HG03196 (cell line): ENCODE results near the gene COA8.

Experiments used
- ATAC-seq: cut with Tn5 transposase; IDR thresholded peaks from one replicate; pipeline ENCODE4 v1.9.1; 2021; ENCODE audit not compliant: unreplicated experiment

The COA8 gene

DNA sequence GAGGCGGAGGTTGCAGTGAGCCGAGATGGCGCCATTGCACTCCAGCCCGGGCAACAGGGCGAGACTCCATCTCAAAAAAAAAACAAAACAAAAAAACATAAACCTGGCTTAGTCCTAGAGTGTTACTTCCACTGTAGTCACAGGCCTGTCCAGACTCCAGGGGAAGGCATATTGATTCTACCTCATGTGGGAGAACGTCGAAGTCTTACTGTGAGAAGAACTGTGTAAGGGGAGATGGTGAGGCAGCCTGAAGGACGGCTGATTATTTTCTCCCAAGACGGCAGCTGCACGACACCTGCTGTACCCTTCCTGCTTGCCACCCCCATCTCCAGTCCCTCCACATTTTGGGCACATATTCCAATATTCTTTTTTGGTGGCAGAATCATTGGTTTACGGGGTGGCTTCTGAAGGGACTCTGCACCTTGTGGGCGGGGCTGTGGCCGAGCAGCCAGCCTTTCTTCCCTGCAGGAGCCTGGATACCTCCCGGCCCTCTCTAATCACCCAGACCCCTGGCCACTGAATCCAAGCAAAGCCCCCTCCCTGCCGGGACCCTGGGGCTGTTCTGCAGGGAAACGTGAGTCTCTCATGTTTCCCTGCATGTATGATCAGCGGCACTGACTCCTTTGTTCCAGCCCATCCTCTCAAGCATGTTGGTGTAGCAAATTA lies 54.0 kb downstream of the COA8 start:
- ATAC-seq, result no peak

DNA sequence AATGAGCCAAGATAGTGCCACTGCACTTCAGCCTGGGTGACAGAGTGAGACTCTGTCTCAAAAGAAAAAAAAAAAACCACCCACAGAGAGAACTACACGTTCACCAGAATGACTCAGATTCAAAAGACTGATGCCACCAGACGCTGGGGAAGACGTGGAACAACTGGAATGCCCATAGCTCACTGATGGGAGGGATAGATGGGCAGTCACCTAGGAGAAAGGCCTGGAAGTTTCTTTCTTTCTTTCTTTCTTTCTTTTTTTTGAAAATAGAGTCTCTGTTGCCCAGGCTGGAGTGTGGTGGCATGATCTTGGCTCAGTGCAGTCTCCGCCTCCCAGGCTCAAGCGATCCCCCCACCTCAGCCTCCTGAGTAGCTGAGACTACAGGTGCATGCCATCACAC lies 56.3 kb downstream of the COA8 start:
- ATAC-seq, result no peak

DNA sequence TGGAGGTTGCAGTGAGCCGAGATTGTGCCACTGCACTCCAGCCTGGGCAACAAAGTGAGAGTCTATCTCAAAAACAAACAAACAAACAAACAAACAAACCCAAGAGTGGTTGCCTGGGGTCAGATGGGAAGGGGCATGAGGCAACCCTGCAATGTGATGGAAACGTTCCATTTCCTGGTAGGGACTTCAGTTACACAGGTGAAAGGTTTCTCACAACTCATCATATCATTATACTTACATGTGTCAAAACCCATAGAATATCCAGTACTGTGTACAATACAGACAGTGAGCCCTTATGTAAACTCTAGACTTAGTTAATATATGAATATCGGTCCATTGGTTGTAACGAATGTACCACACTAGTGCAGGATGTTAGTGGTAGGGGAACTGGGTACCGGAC lies 59.1 kb downstream of the COA8 start:
- no peak for ATAC-seq

DNA sequence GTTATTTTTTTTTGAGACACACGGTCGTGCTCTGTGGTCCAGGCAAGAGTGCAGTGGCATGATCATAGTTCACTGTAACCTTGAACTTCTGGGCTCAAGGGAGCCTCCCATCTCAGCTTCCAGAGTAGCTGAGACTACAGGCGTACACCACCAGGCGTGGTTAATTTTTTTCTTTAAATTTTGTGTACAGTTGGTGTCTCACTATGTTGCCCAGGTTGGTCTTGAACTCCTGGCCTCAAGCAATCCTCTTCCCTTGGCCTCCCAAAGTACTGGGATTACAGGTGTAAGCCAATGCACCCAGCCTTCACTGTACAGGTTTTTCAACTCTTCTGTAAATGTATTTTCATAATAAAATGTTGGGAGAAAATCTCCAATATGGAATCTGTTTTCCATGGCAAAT lies 60.5 kb downstream of the COA8 start:
- ATAC-seq, result no peak

DNA sequence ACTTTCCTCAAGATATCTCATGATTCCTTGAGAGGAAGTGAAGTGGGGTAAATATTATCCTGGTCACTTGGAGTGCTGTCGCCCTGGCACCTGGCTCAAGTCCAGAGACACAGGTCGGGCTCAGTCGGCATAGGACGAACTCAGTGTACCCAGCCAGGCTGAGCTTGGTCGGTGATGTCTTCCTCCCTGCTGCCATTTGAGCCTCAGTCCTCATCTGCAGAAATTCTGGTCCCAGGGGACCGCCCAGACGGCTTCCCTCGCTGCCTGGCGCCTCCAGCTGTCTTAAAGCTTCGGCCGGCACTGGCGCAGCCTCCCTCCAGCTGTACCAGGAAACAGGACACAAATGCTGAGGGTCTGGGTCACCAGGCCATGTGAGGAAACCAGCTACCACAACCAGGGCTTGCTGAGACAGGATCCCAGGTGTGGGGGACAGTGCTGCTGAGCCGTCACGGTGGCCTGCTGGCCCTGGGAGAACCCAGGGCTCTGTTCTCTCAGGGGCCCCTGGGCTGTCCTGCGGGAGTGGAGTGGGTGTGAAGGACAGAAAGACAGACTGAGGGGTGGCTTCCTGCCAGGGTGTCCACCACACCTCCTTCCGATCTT lies 61.2 kb downstream of the COA8 start:
- no peak for ATAC-seq

GRCh38 chr14:103624860-103625259 lies 62.1 kb downstream of the COA8 start:
- ATAC-seq, result no peak

GRCh38 chr14:103625356-103626095 lies 62.8 kb downstream of the COA8 start:
- ATAC-seq, result no peak

DNA sequence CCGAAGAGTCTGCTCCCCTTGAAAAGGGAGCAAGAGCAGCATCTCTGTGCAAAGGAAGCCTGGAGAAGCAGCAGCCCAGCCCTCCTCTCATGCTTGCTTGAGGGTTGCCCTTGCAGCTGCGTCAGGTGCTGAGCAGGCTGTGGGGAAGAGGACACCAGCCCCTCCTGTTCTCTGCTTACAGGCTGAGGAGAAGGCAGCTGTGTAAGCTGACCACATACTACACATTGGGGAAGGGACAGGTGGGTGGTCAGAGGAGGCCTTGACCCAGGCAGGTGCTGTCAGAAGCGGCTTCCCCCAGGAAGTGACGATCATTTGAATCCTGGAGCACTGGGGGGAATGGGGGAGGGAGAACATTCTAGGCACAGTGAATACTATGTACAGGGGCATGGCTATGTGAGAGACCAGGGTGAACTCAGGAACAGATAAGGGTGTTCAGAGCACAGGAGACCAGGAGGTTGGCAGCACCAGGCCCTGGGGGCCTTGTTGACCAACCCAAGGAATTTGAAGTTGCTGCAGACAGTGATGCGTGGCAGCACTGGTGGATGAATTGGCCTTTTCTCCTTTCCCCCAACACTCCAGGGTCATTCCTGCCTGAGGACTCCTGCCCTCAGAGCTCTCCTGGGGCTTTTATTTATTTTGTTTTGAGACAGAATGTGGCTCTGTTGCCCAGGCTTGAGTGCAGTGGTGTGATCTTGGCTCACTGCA lies 63.5 kb downstream of the COA8 start:
- no peak for ATAC-seq

- no peak for ATAC-seq
Observed at GRCh38 chr14:103627073-103628025, 64.6 kb downstream of the COA8 start.

GRCh38 chr14:103628221-103628683 lies 65.5 kb downstream of the COA8 start:
- no peak for ATAC-seq

- ATAC-seq, result peak; percentile 42
Observed at GRCh38 chr14:103628684-103629502, 66.1 kb downstream of the COA8 start, which contains the start of gene KLC1. Gene KLC1, plus strand, starts transcription at chr14:103629211. Its CDS starts 25,354 bp downstream, at chr14:103654565.

DNA sequence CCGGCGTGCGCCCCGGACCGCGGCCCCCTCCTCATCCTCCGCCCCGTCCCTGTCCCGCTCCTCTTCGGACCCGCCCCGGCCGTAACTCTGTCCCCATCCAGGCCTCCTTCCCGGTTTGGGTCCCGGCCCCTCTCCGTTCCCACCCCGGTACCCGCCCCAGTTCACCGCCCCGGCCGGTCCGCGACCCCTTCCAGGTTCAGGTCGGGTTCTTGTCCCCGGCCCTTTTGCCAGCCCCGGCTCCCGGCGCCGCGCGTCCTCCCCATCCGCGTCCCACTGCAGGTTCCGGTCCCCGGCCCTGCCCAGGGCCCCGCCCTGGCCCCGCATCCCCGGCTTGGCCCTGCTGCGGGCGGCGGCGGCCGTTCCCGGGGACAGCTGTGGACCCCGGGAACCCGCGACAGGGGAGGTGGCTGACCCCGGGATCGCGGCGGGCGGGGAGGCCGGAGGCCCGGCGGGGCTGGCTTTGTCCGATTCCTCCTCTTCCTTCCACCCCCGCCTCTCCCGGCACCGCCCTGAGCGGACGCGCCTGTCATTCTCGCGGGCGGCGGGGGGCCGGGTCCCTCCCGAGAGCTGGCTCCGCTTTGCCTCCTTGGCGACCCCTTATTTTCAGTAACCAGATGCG lies 66.9 kb downstream of the COA8 start:
- peak; percentile 21 for ATAC-seq

DNA sequence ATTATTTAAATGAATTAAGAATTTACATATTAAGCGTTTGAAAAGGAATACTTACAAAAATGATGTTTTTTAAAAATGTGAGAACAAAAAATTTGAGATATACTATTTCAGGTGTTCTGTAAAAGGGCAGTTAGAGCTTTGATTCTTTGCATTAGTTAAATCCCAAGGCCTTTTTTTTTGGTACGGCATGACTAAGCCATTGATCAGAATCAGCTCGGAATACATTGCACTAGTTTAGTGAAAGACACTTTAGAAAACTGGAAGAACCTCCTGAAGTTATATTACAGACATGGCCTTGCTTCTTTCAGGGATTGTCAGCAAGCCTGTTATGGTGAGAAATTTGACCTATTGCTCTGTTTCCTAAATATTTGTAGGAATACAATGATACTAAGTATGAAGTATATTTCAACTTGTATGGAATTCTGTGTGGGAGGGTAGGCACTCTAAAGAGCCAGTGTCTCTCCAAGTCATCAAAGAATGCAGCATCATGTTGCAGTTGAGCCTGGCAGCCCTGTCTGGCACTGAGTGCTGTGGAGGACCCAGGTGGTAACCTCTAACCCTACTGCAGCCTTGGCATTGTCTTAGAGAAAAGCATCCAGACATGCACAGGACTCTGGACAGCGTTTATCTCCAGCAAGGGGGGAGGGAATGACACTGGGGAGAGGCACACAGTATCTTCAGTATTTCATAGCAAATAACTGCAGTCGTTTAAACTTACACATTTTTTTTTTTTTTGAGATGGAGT lies 67.8 kb downstream of the COA8 start:
- ATAC-seq, result no peak

DNA sequence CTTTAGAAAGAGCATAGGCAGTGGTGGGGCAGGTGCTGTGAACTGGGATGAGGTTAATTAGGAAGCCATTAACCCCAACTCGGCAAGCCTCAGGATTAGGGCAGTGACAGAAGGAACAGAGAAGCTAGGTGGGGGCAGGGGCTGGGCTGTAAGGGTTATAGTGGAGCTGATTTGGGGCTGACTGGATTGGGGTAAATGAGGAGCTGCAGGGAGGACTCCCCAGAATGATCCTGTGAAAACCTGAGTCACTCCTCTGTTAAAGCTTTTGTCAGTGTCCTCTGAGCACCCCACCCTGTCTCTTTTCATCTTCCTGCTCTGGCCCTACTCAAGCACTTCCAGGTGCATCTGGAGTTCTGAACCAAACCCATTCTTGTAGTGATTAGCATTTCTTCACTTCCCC lies 70.6 kb downstream of the COA8 start:
- no peak for ATAC-seq

- ATAC-seq, result no peak
Observed at GRCh38 chr14:103634156-103634555, 71.4 kb downstream of the COA8 start.

DNA sequence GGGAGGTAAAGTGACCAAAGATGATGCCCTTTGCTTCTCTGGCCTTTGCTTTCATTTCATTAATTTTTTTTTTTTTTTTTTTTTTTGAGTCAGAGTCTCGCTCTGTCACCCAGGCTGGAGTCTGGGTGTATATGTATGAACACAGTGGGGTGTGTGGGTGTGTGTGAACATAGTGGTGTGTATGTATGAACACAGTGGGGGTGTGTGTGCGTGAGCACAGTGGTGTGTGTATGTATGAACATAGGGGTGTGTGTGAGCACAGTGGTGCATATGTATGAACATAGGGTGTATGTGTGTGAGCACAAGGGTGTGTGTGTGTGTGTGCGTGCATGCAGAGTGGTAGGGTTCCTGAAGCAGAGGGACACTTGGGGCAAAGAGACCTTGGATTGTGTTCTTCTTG lies 75.8 kb downstream of the COA8 start:
- no peak for ATAC-seq
